ENCODE measurements around the gene CD69. TPM values are rescaled to one million over a fixed set of nuclear protein-coding genes. Genes with fewer than 3 reads are reported as not detected.
"Not testable (repeated sequence)": the region's sequence is repeated elsewhere in the genome, so short reads cannot be mapped to it uniquely, and the experiment has no call there.

CD69 gene
- total RNA-seq, 4 donors from 2014 or later = 0.99 to 6.7 (median 2.7) TPM

DNA sequence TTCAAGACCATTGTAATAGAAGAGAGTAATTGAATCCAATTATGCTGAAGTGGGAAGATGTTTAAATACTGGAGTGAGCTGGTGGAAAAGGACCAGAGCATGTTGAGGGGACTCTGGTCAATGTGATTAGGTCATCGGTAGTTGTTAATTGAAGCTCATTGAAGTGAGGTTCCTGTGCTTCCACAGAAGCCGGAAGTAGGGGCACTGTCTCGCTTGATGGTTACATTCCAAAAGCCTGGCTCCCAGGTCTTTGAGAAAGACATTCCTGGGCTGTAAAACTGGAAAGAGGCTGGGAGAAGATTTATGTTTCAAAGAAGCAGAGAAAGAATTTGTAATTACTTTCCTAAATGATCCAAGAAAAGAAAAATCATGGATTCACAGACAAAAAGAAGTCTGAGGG is 15.5 kb downstream of the CD69 start:
- Histone ChIP-seq H3K27me3 (no peaks in the 10 kb centered on the region), H3K4me1 (peaks cover 0 to 34% (median 4%) of the 10 kb centered on the region in 3 donors), H3K9me3 (no peaks in the 10 kb centered on the region), H3K4me3 (no peak overlapping the region), H3K27ac (no peak overlapping the region), H3K36me3 (no peaks in the 10 kb centered on the region)
- 67 to 91% methylated on average over 3 of the region's 3 CpGs for WGBS, 2 donors
- intact Hi-C loops (cut with DNase I) = loop anchor here (10.0 kb wide), 1 partner anchor 180 kb away; no protein-coding TSS in a partner anchor
- DNase-seq = no peak
- no peak for TF ChIP-seq POLR2A (IDR thresholded peaks at IDR 0.05)
- TF ChIP-seq, protein P1, sequence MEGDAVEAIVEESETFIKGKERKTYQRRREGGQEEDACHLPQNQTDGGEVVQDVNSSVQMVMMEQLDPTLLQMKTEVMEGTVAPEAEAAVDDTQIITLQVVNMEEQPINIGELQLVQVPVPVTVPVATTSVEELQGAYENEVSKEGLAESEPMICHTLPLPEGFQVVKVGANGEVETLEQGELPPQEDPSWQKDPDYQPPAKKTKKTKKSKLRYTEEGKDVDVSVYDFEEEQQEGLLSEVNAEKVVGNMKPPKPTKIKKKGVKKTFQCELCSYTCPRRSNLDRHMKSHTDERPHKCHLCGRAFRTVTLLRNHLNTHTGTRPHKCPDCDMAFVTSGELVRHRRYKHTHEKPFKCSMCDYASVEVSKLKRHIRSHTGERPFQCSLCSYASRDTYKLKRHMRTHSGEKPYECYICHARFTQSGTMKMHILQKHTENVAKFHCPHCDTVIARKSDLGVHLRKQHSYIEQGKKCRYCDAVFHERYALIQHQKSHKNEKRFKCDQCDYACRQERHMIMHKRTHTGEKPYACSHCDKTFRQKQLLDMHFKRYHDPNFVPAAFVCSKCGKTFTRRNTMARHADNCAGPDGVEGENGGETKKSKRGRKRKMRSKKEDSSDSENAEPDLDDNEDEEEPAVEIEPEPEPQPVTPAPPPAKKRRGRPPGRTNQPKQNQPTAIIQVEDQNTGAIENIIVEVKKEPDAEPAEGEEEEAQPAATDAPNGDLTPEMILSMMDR (IDR thresholded peaks at IDR 0.05) = no peak

DNA sequence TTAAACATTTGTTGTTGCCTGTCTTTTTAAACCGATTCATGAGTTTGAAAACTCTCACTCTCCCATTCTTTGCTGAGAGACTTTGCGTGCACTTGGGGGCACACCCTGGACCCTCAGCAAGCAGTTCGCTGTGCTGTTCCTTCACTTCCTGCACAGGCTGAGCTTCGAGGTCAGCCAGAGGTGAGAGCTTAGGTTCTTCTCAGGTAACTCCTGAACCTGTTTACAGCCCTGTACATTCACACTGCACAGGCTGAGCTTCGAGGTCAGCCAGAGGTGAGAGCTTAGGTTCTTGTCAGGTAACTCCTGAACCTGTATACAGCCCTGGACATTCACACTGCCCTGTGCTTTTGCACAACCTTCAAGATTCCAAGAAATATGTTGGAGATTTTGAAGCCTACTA is 18.0 kb downstream of the CD69 start:
- no peak overlapping the region for H3K4me3 ChIP-seq
- DNase-seq = no peak
- 33 to 46% methylated on average over 5 of the region's 5 CpGs for WGBS, 2 donors
- no peaks in the 10 kb centered on the region for H3K36me3 ChIP-seq
- no peaks in the 10 kb centered on the region for H3K27me3 ChIP-seq
- no peaks in the 10 kb centered on the region for H3K9me3 ChIP-seq
- TF ChIP-seq, protein P1 (IDR thresholded peaks at IDR 0.05) = no peak
- TF ChIP-seq POLR2A (IDR thresholded peaks at IDR 0.05) = no peak
- intact Hi-C loops (cut with DNase I) = loop anchor here (10.0 kb wide), 1 partner anchor 182 kb away; no protein-coding TSS in a partner anchor
- H3K4me1 ChIP-seq = peaks cover 0 to 38% (median 4%) of the 10 kb centered on the region in 3 donors
- H3K27ac ChIP-seq = peak overlapping the region; percentile 35 to 77 (median 54)

DNA sequence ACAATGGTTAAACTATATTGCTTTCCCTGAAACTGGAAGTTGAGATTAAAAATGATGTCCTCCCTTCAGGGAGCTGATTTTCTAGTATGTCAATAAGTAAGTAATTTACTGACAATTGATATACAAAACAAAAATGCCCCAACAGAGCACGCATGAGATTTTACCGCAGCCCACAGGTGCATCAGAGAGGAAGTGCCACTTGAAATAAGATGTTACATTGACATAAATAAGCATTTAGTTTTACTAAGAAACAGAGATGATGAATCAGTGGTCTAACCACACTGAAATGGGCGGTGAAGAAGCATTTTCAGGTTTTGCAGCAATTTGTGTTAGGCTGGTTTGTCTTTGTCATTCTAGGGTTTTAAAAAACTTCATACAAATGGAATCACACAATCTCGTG is 19.0 kb downstream of the CD69 start:
- no peaks in the 10 kb centered on the region for H3K27me3 ChIP-seq
- peaks cover 0 to 47% (median 4%) of the 10 kb centered on the region in 3 donors for H3K4me1 ChIP-seq
- H3K27ac ChIP-seq = peak overlapping the region in 3 of 4 donors; percentile 45 to 77 (median 64)
- no peak overlapping the region for H3K4me3 ChIP-seq
- no peak for DNase-seq
- no peaks in the 10 kb centered on the region for H3K9me3 ChIP-seq
- H3K36me3 ChIP-seq = no peaks in the 10 kb centered on the region
- TF ChIP-seq, protein P1 (IDR thresholded peaks at IDR 0.05) = no peak
- TF ChIP-seq POLR2A (IDR thresholded peaks at IDR 0.05) = no peak
- intact Hi-C loops (cut with DNase I) = loop anchor here (10.0 kb wide), 1 partner anchor 183 kb away; no protein-coding TSS in a partner anchor
- 64 to 70% methylated on average over 4 of the region's 4 CpGs for WGBS, 2 donors

DNA sequence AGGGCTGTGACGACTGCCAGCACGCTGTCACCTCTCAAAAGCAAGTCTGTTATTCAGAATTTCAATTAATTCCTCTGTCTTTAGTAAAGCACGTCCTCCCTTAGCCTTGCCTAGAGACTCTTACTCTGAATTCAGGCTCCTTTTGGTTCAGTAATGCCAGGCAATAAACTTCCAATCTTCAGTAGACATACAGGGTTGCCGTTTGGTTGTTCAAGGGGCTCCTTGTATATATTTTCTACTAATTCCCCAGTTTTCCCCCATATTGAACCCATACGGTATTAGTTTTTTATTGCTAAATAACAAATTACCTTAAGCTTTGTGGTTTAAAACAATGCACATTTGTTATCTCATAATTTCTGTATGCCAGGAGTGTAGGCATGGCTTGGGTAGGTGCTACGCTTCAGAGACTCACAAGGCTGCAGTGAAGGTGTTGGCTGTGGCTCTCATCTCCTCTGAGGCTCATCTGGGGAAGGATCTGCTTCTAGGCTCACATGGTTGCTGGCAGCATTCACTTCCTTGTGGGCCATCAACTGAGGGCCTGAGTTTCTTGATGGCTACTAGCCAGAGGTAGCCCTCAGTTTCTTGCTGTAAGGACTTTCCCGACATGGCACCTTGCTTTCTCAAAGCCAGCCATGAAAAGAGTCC is 20.5 kb downstream of the CD69 start:
- intact Hi-C loops (cut with DNase I) = loop anchor here (10.0 kb wide), 1 partner anchor 185 kb away; no protein-coding TSS in a partner anchor
- Histone ChIP-seq H3K27me3 (no peaks in the 10 kb centered on the region), H3K9me3 (no peaks in the 10 kb centered on the region), H3K27ac (peak overlapping the region; percentile 7 to 80 (median 50)), H3K36me3 (no peaks in the 10 kb centered on the region), H3K4me1 (peaks cover 0 to 47% (median 4%) of the 10 kb centered on the region in 3 donors), H3K4me3 (peak overlapping the region; percentile 19 to 58 (median 40))
- TF ChIP-seq POLR2A (IDR thresholded peaks at IDR 0.05) = peak in 1 of 4 donors; percentile 6
- TF ChIP-seq, protein P1 (IDR thresholded peaks at IDR 0.05) = no peak
- WGBS, 2 donors = 47 to 77% methylated on average over 7 of the region's 7 CpGs
- no peak for DNase-seq

DNA sequence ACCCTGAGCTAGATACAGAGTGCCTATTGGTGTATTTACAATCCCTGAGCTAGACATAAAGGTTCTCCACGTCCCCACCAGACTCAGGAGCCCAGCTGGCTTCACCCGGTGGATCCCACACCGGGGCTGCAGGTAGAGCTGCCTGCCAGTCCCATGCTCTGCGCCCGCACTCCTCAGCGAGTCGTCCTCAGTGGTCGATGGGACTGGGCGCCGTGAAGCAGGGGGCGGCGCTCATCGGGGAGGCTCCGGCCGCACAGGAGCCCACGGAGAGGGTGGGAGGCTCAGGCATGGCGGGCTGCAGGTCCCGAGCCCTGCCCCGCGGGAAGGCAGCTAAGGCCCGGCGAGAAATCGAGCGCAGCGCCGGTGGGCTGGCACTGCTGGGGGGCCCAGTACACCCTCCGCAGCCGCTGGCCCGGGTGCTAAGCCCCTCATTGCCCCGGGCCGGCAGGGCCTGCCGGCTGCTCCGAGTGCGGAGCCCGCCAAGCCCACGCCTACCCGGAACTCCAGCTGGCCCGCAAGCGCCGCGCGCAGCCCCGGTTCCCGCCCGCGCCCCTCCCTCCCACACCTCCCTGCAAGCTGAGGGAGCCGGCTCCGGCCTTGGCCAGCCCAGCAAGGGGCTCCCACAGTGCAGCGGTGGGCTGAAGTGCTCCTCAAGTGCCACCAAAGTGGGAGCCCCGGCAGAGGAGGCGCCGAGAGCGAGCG is 21.1 kb downstream of the CD69 start:
- peaks cover 0 to 47% (median 4%) of the 10 kb centered on the region in 3 donors for H3K4me1 ChIP-seq
- peak in 1 of 4 donors; percentile 8 for TF ChIP-seq POLR2A (IDR thresholded peaks at IDR 0.05)
- H3K9me3 ChIP-seq, H3K27me3 ChIP-seq, H3K36me3 ChIP-seq, DNase-seq: not testable (repeated sequence)
- WGBS, 2 donors = 41 to 67% methylated on average over 6 to 11 of the region's 54 CpGs
- H3K4me3 ChIP-seq = peak overlapping the region; percentile 19 to 58 (median 40)
- H3K27ac ChIP-seq = peak overlapping the region; percentile 11 to 80 (median 50)
- intact Hi-C loops (cut with DNase I) = loop anchor here (10.0 kb wide), 1 partner anchor 185 kb away; no protein-coding TSS in a partner anchor

DNA sequence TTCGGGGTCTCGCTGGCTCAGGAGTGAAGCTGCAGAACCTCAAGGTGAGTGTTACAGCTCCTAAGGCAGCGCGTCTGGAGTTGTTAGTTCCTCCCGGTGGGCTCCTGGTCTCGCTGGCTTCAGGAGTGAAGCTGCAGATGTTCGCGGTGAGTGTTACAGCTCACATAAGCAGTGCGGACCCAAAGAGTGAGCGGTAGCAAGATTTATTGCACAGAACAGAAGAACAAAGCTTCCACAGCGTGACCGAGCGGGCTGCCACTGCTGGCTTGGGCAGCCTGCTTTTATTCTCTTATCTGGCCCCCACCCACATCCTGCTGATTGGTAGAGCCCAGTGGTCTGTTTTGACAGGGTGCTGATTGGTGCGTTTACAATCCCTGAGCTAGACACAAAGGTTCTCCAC is 21.8 kb downstream of the CD69 start:
- H3K4me3 ChIP-seq; H3K36me3 ChIP-seq; H3K9me3 ChIP-seq; DNase-seq; H3K27ac ChIP-seq; intact Hi-C loops (cut with DNase I); H3K27me3 ChIP-seq: not testable (repeated sequence)
- WGBS, 2 donors = 88 to 90% methylated on average over 3 to 9 of the region's 14 CpGs
- peaks cover 0 to 47% (median 4%) of the 10 kb centered on the region in 3 donors for H3K4me1 ChIP-seq
